ENCODE measurements around the gene LPCAT3.

LPCAT3 gene

DNA sequence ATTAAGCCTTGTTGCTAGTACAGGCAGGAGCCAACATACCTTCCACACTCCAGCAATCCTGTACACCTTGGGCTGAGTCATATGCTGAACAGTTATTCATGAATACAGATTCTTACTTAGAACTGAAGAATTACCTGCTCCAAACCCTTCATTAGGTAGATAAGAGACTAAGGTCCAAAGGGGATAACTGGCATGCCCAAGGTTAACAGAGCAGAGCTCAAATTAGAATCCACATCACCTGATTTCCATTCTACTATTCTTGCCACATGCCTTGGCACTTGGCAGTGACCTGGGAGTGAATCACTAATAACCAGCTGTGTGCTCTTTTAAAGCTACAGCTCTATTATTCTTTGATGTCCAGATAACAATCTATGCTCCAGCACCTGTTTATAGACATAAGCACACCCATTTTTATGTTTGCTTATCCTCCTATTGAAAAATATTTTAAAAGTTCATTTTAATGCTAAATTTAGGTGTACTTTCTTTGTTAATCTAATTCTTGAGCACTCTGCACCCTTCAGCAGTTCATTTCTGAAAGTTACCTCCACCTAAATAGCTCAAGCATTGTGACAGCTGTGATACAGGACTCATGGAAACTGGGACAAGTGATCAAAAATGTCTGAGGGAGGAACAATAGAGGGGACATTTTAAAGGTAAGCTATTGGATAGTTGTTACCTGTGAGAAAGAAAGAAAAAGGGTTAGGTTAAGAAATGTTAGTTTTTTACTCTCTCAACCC, 19.4 kb downstream of the LPCAT3 start:
- no peak for DNase-seq (ENCODE audit: low spot score)

DNA sequence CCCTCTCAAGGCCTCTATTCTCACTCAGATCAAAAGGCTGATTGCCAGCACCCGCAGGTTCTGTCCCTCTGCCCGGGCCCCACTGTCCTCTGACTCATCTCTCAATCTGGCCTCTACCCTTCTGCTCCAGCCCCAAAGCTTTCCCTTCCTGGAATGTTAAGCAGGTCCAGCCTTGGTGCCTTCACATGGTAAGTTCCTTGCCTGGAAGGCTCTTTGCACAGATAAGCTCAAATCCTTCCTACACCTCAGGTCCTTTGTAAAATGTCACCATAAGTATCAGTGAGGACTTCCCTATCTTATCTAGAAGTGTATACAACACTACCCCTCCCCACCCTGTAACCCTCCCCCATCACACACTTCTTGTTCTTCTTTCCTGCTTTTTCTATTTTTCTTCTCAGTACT, 22.2 kb downstream of the LPCAT3 start:
- no peak for DNase-seq (ENCODE audit: low spot score)

- no peak for DNase-seq (ENCODE audit: low spot score)
Observed at GRCh38 chr12:6987956-6988553, 30.2 kb downstream of the LPCAT3 start.

- no peak for DNase-seq (ENCODE audit: low spot score)
Observed at GRCh38 chr12:6982532-6982931, 35.7 kb downstream of the LPCAT3 start.

DNA sequence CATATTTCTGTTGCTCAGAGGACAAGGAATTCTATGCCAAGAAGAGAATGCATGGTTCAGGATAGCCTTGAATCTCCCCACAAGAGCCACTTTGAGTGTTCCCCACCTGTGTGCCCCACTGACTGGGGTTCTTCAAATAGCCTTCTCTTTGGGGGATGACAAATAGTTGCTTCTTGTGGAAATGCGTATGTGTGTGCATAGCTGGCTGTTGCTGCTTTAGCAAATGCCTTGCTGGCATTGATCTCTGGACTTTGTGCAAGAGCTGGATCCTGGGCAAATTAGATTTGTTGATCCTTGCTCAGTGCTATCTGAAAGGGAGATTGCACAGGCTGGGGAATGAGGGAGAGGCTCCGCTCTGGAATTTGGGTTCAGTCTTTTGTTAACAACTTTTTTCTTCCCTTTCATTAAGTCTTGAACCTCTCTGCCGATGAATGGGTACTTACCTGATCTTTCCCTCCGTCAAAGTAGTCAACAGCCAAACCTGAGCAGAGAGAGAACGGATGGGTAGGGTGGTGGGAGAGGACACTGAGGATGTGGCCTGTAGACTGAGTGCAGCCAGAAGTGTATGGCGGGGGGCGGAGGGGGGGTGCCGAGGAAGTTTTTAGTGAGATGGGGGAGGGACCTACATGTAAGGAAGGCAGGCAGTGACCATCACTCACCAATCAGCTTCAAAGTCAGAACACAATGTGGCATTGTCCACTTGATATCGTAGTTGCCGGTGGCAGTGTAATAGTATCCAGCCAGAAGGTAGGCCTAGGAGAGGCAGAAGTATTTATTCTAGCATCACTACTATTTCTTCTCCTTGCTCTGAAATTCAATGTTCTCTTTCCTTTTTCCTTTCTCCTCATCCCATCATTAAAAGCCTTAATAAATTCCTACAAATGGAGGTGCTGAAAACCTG, 36.9 kb downstream of the LPCAT3 start:
- DNase-seq (ENCODE audit: low spot score) = no peak

GRCh38 chr12:6980740-6981139, 37.5 kb downstream of the LPCAT3 start:
- no peak for DNase-seq (ENCODE audit: low spot score)

DNA sequence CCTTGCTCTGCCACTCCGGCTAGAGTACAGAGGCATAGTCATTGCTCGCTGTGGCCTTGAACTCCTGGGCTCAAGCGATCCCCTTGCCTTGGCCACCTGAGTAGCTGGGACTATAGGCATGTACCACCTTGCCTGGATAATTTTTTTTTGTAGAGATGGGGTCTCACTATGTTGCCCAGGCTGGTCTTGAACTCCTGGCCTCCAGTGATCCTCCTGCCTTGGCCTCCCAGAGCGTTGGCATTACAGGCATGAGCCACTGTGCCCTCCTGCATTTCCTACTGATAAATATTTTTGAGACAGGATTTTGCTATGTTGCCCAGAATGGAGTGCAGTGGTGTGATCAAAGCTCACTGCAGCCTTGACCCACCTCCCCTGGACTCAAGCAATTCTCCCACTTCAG, 38.2 kb downstream of the LPCAT3 start:
- DNase-seq (ENCODE audit: low spot score) = no peak

DNA sequence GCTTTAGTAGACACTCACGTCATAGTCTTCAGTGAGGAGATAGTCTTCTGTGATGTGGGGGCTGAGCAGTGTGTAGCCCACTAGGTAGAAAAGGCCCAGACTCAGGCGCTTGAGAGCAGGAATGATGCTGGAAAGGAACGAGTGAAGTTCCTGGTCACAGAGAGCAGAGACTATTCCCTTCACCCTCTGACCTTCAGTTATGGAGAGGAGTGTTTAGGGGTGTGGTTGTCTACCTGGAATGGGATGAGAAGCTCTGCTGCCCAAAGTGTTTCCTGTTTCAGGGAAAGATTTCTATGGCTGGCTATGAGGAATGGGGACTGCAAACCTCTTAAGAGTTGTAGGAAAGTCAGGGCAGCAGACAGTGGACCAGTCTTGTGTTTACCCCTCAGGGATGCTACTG, 38.8 kb downstream of the LPCAT3 start:
- DNase-seq (ENCODE audit: low spot score) = no peak

GRCh38 chr12:6979021-6979420, 39.3 kb downstream of the LPCAT3 start:
- DNase-seq (ENCODE audit: low spot score) = no peak

DNA sequence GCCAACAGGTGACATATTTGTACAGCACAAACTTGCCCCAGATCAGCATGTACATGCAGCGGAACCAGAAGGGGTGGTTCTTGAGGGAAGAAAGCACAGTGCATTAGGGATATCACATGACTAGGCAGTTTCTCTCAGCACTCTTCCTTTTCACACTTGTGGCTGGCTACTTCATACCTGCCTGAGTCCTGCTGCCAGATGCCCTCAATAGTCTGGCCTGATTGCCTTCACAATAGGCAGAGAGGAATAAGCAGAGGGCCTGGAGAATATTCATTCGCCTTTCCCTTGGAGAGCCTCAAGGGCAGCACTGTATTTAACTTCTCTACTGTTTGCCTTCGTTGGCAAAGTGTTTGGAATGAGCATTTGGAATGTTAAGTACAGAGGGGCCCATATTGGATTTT, 39.7 kb downstream of the LPCAT3 start:
- no peak for DNase-seq (ENCODE audit: low spot score)

- no peak for DNase-seq (ENCODE audit: low spot score)
Observed at GRCh38 chr12:6978188-6978587, 40.1 kb downstream of the LPCAT3 start.

DNA sequence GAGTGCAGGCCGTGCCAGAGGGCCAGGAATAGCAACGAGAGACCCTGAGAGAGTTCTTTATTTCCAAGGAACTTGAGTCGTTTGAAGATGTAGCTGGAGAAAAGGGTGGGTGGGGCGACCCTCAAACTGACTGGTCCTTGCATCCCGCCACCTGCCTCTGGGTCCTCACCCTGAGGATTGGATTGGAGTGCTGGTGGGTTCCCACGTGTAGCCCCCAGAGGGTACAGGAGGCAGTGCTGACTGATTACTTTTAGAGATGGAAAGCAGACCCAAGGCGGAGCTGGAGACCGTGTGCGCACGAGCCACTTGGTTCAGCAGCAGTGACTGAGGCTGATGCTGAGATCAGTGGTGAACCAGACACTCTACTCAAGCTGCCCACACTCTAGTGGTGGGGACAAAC, 40.6 kb downstream of the LPCAT3 start:
- DNase-seq (ENCODE audit: low spot score) = no peak

DNA sequence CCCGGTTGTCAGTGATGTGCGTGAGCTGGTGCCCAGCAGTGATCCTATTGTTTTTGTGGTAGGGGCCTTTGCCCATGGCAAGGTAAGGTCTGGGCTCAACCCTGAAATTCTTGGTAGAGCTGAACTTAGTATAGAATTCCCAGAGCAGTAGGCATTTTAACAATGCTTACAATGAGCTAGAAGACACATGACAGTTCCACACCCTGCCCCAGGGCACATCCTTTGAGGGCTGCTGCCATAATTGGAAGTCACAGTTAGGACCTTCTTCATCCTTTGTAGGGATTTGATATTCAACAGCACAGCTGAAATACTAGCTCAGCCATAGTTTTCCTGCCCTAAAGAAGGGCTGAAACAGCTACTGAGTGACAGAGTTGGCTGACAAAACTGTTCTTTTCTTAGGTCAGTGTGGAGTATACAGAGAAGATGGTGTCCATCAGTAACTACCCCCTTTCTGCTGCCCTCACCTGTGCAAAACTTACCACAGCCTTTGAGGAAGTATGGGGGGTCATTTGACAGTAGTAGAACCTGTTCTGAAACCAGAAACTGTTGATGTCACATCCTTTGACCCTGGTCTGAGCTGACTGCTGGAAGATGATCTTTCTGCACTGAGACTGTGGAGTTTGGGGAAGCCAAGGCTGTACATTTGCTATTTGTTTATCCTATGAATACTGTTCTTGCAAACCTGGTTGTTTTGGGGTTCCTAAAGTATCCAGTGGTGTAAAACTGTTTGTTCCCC, 42.8 kb downstream of the LPCAT3 start:
- DNase-seq (ENCODE audit: low spot score) = no peak

DNA sequence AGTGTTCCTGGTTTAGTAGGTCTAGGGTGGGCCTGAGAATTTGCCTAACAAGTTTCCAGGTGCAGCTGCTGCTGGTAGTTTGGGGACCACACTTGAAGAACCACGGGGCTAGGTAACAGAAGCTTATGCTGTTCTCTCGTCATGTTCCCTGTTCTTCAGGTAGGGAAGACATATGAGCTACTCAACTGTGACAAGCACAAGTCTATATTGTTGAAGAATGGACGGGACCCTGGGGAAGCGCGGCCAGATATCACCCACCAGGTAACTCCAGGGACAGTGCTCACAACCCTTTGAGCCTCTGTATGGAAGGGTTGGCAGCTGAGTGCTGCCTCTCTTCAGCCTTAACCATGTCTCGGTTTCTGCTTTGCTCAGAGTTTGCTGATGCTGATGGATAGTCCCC, 44.1 kb downstream of the LPCAT3 start:
- no peak for DNase-seq (ENCODE audit: low spot score)

GRCh38 chr12:6970096-6970527, 48.2 kb downstream of the LPCAT3 start:
- DNase-seq (ENCODE audit: low spot score) = no peak

DNA sequence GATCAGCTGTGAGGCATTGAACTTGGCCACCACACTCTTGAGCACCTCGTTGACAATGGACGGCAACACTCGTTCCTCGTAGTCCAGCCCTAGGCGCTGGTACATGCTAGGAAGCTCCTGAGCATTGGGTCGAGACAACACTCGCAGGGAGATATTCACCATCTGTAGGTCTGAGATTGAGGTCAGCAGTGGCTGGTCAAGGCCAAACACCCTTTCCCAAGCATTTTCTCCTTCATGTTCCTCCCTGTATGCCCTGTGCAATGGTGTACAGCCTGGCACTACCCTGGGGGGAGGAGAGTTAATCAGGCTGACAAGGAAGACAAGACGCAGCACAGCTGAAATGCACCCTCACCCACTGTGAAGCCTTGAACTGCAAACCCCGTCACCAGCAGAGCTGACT, 49.9 kb downstream of the LPCAT3 start:
- DNase-seq (ENCODE audit: low spot score) = no peak

DNA sequence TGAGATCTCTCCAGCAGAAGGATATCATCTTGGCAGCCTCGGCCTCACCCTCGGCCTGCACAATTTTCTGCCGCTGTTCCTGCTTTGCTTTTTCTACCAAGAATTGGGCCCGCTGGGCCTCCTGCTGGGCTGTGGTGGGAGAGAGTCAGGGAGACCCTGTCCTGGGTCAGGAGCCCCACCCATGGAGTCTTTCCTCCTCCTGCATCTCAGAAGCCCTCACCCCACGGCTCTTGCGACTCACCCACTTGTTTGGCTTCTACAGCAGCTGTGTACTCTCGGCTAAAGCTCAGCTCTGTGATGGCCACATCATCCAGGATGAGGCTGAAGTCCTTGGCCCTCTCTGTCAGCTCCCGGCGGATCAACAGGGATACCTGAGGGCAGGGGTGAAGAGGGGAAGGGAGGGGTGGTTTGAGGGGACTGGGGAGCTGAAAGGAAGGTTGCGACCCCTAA, 50.6 kb downstream of the LPCAT3 start:
- no peak for DNase-seq (ENCODE audit: low spot score)

DNA sequence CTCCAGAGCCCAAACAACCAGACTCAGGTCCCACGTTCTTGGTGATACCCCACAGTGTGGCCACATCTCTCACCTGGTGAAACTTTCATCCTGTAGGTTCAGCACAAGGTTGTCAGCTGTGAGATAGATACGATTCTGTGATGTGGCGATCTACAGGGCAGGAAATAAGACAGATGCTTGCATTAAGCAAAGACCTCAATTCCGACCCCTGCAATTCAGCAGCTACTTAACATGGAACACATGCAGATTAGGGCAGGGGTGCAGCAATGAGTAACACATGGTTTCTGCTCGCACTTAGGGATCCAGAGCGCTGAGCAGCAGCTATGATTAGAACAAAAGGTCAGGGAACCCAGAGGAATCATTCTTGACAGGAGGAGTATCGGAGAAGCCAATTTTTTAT, 51.9 kb downstream of the LPCAT3 start:
- no peak for DNase-seq (ENCODE audit: low spot score)

GRCh38 chr12:6965714-6966113, 52.6 kb downstream of the LPCAT3 start:
- DNase-seq (ENCODE audit: low spot score) = no peak

- peak; percentile 84 for DNase-seq (ENCODE audit: low spot score)
Observed at GRCh38 chr12:6965026-6965661, 53.1 kb downstream of the LPCAT3 start.

DNA sequence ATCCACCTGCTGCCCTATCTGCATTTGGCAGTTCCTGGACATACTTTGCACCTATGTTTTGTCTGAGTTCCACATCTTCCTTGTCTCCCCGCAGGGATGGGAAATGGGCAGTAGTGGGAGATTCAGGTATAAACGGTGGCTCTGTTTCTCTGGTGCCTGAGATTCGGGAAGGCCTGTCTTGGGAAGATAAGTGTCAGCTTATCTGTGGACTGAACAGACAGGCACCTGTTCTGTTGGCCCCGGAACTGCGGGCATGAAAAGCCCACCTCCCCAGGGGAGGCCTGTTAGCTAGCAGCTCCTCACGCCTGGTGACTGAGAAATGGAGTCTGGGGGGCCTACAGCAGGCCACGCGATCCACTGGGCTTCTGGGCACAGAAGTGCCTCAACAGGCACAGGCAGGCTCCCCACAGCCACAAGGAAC, 53.7 kb downstream of the LPCAT3 start:
- no peak for DNase-seq (ENCODE audit: low spot score)
